ENCODE measurements around the gene SCARB2. TPM values are rescaled to one million over a fixed set of nuclear protein-coding genes. Genes with fewer than 3 reads are reported as not detected.

Gene SCARB2
- total and polyA plus RNA-seq, 4 donors, result 58.2 to 136 (median 73.7) TPM

- TF ChIP-seq REST (IDR thresholded peaks at IDR 0.05) (no peak), SP1 (IDR thresholded peaks at IDR 0.05) (no peak), CTCF (IDR thresholded peaks at IDR 0.05; ENCODE audit: low read depth, low read length, missing input control) (no peak), EGR1 (IDR thresholded peaks at IDR 0.05; ENCODE audit: low read depth in 2 of 2) (no peak), HNF4G (IDR thresholded peaks at IDR 0.05) (no peak), TAF1 (conservative IDR thresholded peaks at IDR 0.05) (no peak), RXRA (IDR thresholded peaks at IDR 0.05) (no peak), HNF4A (conservative IDR thresholded peaks at IDR 0.05) (no peak), FOXA2 (IDR thresholded peaks at IDR 0.05) (no peak), FOXA1 (IDR thresholded peaks at IDR 0.05) (no peak), ZBTB33 (IDR thresholded peaks at IDR 0.05) (no peak), NR2F2 (IDR thresholded peaks at IDR 0.05) (no peak), RAD21 (IDR thresholded peaks at IDR 0.05) (no peak), MAX (IDR thresholded peaks at IDR 0.05) (no peak), YY1 (IDR thresholded peaks at IDR 0.05) (no peak), GABPA (IDR thresholded peaks at IDR 0.05 in 1 of 2, conservative IDR thresholded peaks at IDR 0.05 in 1 of 2) (no peak), ATF3 (IDR thresholded peaks at IDR 0.05) (no peak)
- H3K27me3 ChIP-seq (ENCODE audit: control insufficient read depth in 4 of 4, insufficient read depth in 4 of 4, low read length in 3 of 4), result no peaks in the 10 kb centered on the region
- DNase-seq (ENCODE audit: low spot score), result no peak
- H3K9ac ChIP-seq (ENCODE audit: low read depth in 1 of 2, low read length in 2 of 2), result no peak overlapping the region
- H3K9me3 ChIP-seq (ENCODE audit: control insufficient read depth in 4 of 4, low read length in 3 of 4), result no peaks in the 10 kb centered on the region
- no peaks in the 10 kb centered on the region for H3K36me3 ChIP-seq (ENCODE audit: control insufficient read depth in 4 of 4, insufficient read depth in 3 of 4, low read depth in 1 of 4, low read length in 3 of 4)
- peak overlapping the region in 1 of 3 donors; percentile 46 for H3K4me3 ChIP-seq (ENCODE audit: low read depth in 1 of 3, low read length in 3 of 3)
- 92% methylated on average over 8 of the region's 8 CpGs for WGBS
- H3K27ac ChIP-seq (ENCODE audit: low read depth in 1 of 2, low read length in 2 of 2), result peak overlapping the region in 1 of 2 donors; percentile 52
- H3K4me1 ChIP-seq (ENCODE audit: control insufficient read depth in 4 of 4, insufficient read depth in 4 of 4, low read length in 3 of 4), result peaks cover 2 to 27% (median 14%) of the 10 kb centered on the region in 4 donors
These were observed 38.6 kb upstream of the SCARB2 start for GRCh38 chr4:76252271-76252653.

Data from liver (tissue), 9 donors.